ENCODE results near the gene FSTL4.

Gene FSTL4

GRCh38 chr5:133260715-133261114 lies 351.6 kb downstream of the FSTL4 start:
- DNase-seq (ENCODE audit: low read depth): no peak

DNA sequence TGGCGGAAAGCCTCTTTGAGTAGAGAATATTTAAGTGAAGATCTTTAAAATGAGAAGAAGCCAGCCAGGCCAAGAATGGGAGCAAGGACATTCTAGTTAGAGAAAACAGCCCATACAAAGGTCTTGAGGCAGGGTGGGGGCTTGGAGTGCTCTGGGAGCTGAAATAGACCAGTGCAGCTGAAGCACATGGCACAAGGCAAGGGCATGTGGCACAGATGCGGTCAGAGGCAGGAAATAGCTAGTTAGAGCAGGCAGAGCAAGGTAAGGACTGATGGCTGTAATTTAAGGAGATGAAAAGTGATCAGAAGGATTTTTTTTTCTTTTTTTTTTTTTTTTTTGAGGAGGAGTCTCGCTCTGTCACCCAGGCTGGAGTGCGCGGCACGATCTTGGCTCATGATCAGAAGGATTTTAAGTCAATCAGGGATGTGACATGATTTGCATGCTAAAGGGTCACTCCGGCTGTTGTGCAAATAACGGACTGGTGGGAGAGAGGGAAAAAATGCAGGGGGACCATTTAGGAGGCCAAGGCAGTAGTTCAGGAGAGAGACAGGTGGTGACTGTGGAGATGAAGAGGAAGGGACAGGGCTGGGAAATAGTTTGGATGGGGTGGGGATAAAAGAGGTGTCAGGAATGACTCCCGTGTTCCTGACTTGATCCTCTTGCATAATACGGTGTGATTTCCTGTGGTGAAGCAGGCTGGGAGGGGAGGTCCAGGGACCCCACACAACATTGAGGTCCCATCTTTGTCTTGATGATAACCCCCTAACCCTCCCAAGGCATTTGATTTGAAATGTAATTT lies 352.9 kb downstream of the FSTL4 start:
- no peak for DNase-seq (ENCODE audit: low read depth)

DNA sequence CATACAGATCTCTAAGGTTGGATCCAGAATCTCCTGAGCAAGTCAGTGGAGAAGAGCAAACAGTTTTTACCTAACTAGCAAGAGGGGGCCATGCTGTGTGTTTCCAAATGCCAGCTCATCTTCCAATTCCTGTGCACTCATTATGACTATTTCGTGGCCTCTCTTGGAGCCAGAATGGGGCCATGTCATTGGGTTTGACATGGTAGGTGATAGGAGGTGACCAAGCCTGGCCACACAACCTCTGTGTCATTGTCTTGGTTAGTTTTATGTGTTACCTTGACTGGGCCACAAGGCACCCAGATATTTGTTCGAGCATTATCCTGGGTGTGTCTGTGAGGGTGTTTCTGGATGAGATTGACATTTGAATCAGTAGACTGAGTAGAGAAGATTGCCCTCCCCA lies 354.4 kb downstream of the FSTL4 start:
- no peak for DNase-seq (ENCODE audit: low read depth)

- DNase-seq (ENCODE audit: low read depth): no peak
Measured at GRCh38 chr5:133256276-133256675, 356.1 kb downstream of the FSTL4 start.

DNA sequence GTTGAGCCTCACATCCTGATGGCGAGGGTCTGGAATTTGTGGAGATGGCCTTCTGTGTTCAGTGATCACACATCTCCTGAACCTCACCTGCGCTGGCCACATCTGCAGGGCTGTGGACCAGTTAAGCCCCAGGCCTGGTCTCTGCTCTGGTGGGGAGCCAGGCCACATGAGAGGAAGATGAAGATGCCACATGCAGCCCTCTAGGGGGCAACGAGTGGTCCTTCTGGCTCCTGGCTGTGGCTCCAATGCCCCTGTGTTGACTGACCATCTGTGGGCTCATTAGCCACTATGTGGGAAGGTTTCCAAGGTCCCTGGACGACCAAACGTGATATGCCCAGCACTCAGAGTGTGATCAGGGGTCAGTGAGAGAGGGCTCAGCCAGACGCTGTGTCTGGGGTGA lies 357.5 kb downstream of the FSTL4 start:
- DNase-seq (ENCODE audit: low read depth): no peak

DNA sequence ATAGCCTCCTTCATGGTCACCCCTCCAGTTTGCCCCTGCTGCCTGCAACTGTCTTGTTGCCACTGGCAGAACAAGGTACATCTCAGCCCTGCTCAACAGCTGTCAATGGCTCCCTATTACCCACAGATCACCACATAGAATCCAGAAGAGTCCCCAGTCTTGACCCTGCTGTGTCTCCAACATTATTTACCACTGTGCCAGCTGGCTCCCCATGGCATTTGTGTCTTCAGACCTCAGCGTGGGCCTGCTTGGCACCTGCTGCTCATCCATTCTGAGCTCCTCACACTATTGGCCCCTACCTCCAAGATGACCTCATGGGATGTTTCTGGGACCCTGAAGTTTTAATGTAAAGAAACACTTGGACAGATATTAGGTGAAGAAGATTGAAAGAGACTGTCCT lies 358.7 kb downstream of the FSTL4 start:
- DNase-seq (ENCODE audit: low read depth): no peak

DNA sequence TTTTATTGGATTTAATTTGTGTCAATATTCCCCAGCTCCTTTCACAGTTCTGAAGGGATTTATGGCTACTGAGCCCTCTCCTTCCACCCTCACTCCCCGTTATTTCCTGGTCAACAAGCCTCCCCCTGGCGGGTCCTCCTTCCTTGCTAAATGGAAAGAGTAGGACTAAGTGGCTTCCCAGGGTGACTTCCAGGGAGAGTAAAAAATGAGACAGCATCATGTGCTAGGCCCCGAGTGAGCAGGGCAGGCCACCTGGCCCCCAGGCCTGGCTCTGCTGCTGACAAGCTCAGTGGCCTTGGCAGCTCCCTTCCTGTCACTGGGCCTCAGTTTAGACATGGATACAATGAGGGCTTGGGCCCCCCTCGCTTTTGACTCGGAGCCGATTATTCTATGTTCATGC lies 359.3 kb downstream of the FSTL4 start:
- DNase-seq (ENCODE audit: low read depth): no peak

GRCh38 chr5:133252133-133252480 lies 360.2 kb downstream of the FSTL4 start:
- no peak for DNase-seq (ENCODE audit: low read depth)

GRCh38 chr5:133251296-133252132 lies 360.8 kb downstream of the FSTL4 start:
- DNase-seq (ENCODE audit: low read depth): no peak

DNA sequence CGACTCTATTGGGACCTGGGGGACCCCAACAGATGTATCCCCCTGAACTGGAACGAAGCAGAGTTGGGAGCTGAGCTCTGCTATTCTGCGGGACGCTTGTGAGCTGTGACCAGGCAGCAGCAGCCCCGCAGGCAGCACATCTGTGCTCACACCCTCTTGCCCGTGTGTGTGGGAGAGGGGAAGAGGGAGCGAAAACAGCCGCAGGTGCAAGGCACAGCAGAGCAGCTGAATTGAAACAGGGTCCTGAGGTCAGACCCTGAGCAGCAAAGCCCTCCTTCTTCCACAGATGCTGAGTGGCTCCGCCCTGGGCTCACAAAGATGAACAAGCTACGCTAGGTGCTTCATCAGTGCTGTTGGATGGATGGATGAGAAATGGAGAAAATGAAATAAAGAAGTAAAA lies 361.8 kb downstream of the FSTL4 start:
- no peak for DNase-seq (ENCODE audit: low read depth)

DNA sequence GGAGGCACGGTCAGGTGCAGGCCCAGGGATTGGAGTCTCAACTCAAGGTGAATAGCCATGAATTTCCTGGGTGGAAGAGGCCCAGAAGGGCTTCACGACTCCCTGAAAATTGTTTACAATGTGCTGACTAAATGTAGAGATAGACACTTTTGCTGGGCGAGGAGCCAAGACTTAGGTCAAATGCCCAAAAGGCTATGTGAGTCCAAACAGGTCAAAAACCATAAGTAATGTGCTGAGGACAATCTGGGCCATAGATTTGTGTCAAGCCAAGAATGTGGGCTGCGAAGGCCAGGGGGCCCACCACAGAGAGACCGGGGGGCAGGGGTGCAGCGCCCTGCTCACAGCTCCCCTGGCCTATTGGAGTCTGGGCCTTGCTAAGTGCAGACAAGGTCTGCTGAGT lies 362.7 kb downstream of the FSTL4 start:
- no peak for DNase-seq (ENCODE audit: low read depth)

GRCh38 chr5:133247881-133248624 lies 364.3 kb downstream of the FSTL4 start:
- no peak for DNase-seq (ENCODE audit: low read depth)

DNA sequence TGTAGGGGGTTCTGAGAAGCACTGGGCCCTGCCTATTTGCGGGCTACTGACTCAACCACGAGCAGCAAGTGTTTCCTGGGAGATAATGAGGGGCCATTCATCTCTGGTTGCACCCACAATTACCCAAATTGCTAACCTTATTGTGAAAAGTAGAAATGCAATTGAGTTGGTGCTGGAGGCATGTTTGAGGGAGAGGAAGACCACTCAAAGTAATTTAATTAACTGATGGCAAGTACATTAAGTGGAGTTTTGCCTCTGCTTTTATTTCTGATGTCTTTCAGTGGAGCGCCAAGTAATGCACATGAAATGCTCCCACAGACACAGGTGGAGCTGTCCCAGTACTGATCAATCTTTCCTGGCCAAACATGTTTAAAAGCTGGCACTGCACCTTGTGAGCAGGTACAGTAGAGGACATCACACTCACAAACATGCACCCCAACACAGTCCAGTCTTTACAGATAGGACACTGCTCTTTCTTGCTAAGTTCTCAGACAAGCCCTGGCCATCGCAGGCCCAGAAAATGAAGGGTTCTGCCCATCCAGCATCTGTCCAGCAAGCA lies 365.1 kb downstream of the FSTL4 start:
- DNase-seq (ENCODE audit: low read depth): no peak

DNA sequence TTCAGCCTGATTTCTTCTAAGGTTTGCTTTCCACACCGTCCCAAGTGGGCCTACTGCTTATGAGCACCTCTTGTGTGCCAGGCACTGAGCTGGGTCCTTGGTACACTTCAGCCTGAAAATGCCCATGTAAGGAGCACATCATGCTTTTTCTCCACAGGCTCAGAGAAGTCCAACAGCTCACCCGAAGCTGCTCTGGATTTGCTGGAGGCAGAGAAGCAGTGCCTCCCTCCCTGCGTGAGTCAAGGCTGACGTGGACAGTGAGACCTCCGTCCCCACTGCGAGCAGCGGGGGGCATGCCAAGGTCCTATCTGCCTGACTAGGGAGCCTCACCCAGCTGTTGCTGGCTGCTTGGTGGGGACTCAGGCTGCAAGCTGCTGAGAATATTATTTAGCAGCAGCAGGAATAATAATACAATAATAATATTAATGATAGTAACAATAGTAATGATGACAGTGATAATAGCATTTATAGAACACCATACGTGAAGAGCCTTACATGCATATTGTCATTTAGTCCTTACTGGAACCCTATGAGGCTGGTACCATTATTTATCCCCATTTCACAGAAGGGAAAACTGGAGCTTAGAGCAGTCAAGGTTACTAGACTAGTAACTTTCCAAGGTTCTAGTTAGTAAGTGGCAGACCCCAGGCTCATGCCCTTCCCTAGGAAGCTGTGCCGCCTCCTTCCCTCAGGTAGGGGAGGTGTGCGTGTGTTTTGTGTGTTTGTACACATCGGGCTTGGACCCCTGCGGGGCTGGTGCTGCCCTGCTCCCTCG lies 365.8 kb downstream of the FSTL4 start:
- DNase-seq (ENCODE audit: low read depth): no peak

DNA sequence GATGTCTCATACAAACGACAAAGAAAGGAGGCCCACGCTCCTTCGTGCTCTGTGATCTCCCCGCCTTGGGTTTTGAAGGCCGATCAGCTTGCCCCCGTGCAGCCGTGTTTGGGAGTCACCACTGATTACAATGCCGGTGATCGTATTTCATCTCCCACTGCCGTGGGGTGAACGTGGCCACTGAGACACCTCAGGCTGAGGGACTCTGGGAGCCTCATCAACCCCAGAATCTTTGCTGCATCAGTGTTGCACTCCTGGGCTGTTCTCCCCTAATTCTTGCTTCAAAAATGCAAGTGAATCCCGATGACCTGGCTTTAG lies 366.3 kb downstream of the FSTL4 start:
- no peak for DNase-seq (ENCODE audit: low read depth)

DNA sequence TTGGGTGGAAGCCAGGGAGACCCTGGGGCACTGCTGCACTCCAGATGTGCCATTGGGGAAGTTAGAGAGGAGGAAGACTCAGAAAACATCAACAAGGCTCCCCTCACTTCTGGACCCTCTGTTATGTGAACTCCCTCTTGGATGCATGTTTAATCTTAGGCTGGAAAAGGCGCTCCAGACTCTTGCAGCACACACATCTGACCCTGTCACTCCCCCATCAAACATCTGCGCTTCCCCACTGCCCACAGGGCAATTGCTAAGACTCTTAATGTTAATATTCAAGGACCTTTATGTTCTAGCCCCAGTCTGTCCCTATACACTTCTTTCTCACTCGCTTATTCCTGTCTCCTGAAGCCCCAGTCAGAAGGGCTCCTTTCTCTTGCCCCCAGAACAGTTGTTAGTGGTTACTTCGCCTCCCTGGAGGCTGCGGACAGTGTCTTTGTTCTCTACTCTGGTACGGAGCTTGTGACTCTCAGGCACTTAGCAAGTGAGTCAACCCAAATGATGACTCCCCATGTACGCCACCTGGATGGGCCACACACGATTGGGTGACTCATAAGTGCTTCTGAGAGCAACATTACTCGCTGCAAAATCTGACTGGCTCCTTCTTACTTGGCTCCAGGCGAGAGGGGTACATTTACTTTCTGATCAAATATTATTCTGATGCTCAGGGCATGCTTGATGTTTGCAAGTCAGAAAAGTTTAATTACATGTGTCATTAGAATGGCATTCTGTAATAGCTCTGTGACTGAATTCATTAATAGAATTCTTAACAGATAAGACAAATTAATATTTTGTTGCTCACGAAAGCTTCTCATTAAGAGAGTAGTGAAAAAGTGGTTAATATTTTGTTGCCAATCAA lies 366.9 kb downstream of the FSTL4 start:
- DNase-seq (ENCODE audit: low read depth): no peak

GRCh38 chr5:133244242-133244641 lies 368.1 kb downstream of the FSTL4 start:
- DNase-seq (ENCODE audit: low read depth): no peak

GRCh38 chr5:133243196-133243595 lies 369.1 kb downstream of the FSTL4 start:
- no peak for DNase-seq (ENCODE audit: low read depth)

DNA sequence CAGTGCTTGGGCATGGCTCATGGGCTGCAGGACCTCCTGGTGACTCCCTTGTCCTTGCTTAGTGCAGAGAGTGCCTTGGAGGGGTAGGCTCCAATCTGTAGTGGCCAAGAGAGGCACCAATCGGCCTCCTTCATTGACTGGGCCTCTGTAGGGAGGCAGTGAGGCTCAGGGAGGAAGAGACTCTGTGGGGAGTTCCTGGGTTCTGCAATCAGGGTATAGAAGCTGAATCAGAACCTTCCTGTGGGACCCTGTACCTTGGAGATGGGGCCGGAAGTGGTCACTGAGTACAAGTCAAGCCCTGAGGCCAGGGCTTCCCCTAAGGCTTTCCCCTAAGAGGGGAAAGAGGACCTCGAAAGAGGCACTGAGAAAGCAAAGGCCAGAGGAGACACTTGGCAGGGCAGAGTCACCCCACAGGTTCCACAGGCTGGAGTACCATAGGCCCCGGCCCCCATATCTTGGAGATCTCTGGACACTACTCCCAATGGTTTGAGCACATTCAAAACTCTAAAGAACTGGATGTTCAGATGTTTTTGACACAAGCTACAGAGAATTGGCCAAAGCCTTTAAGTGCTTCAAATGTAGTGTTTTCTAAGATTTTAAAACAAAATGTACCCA lies 370.0 kb downstream of the FSTL4 start:
- no peak for DNase-seq (ENCODE audit: low read depth)

Data from activated T-helper 1 cell treated with Interleukin-2 at 50 U/mL for 16 hours (primary cell).